ENCODE data around the gene COL25A1. TPM values are rescaled to one million over a fixed set of nuclear protein-coding genes. Genes with fewer than 3 reads are reported as not detected.

COL25A1 gene
- total RNA-seq, 2 donors from 2014 or later, result 0.26 to 0.99 TPM

GRCh38 chr4:109177096-109177810 lies 125.2 kb downstream of the COL25A1 start:
- intact Hi-C loops (cut with DNase I), result no loop called here
- no peak for DNase-seq
- no peak overlapping the region for H3K4me3 ChIP-seq
- no peak overlapping the region for H3K27ac ChIP-seq
- H3K4me1 ChIP-seq, result no peaks in the 10 kb centered on the region
- ATAC-seq, result no peak
- 68 to 74% methylated on average over 6 of the region's 6 CpGs for WGBS, 2 donors
- H3K27me3 ChIP-seq, result no peaks in the 10 kb centered on the region
- no peak for TF ChIP-seq CTCF (IDR thresholded peaks at IDR 0.05)
- TF ChIP-seq POLR2A (IDR thresholded peaks at IDR 0.05), result no peak
- no peaks in the 10 kb centered on the region for H3K36me3 ChIP-seq (replicated peaks in 1 of 2; ENCODE audit: insufficient read depth in 1 of 2, low read depth in 2 of 2)
- H3K9me3 ChIP-seq, result no peaks in the 10 kb centered on the region

- TF ChIP-seq CTCF (IDR thresholded peaks at IDR 0.05), result no peak
- TF ChIP-seq POLR2A (IDR thresholded peaks at IDR 0.05), result no peak
- Histone ChIP-seq H3K27ac (no peak overlapping the region), H3K4me3 (no peak overlapping the region), H3K36me3 (replicated peaks in 1 of 2; ENCODE audit: insufficient read depth in 1 of 2, low read depth in 2 of 2) (no peaks in the 10 kb centered on the region), H3K9me3 (no peaks in the 10 kb centered on the region), H3K27me3 (no peaks in the 10 kb centered on the region), H3K4me1 (no peaks in the 10 kb centered on the region)
- DNase-seq, result no peak
- WGBS, 2 donors, result 70 to 74% methylated on average over 5 of the region's 5 CpGs
- intact Hi-C loops (cut with DNase I), result no loop called here
- ATAC-seq, result no peak
Measured at GRCh38 chr4:109174224-109174953, 128.1 kb downstream of the COL25A1 start.

GRCh38 chr4:109172301-109172700 lies 130.2 kb downstream of the COL25A1 start:
- DNase-seq, result no peak
- H3K9me3 ChIP-seq, result no peaks in the 10 kb centered on the region
- no peaks in the 10 kb centered on the region for H3K27me3 ChIP-seq
- intact Hi-C loops (cut with DNase I), result no loop called here
- H3K27ac ChIP-seq, result no peak overlapping the region
- no peaks in the 10 kb centered on the region for H3K4me1 ChIP-seq
- no peak for ATAC-seq
- H3K4me3 ChIP-seq, result no peak overlapping the region
- WGBS, 2 donors, result 47 to 61% methylated on average over 4 of the region's 4 CpGs
- H3K36me3 ChIP-seq (replicated peaks in 1 of 2; ENCODE audit: insufficient read depth in 1 of 2, low read depth in 2 of 2), result no peaks in the 10 kb centered on the region
- TF ChIP-seq CTCF (IDR thresholded peaks at IDR 0.05) (no peak), POLR2A (IDR thresholded peaks at IDR 0.05) (no peak)

- Histone ChIP-seq H3K27ac (no peak overlapping the region), H3K4me1 (no peaks in the 10 kb centered on the region), H3K36me3 (replicated peaks in 1 of 2; ENCODE audit: insufficient read depth in 1 of 2, low read depth in 2 of 2) (no peaks in the 10 kb centered on the region), H3K9me3 (no peaks in the 10 kb centered on the region), H3K27me3 (no peaks in the 10 kb centered on the region), H3K4me3 (no peak overlapping the region)
- no peak for TF ChIP-seq CTCF (IDR thresholded peaks at IDR 0.05)
- TF ChIP-seq POLR2A (IDR thresholded peaks at IDR 0.05), result no peak
- intact Hi-C loops (cut with DNase I), result no loop called here
- DNase-seq (no peak), ATAC-seq (no peak)
Measured at GRCh38 chr4:109171070-109171469, 131.4 kb downstream of the COL25A1 start.
